PFSK-1 (cell line): ENCODE data around the gene MXI1.

Source experiments
- FOXP2 ChIP-seq: optimal IDR thresholded peaks from 2 replicates; pipeline ENCODE3; 2011; ENCODE audit warnings: borderline replicate concordance, control low read depth, inconsistent platforms; ENCODE audit not compliant: insufficient read depth; ENCODE audit errors: extremely low read length, extremely low read depth
- POLR2AphosphoS5 ChIP-seq: IDR thresholded peaks from 2 replicates; pipeline ENCODE4 v1.6.1; 2012; ENCODE audit warnings: low read depth, mild to moderate bottlenecking, control low read depth, low read length, moderate library complexity
- SIN3A ChIP-seq: IDR thresholded peaks from 2 replicates; pipeline ENCODE4 v1.6.1; 2012; ENCODE audit warnings: mild to moderate bottlenecking, low read length, moderate library complexity, borderline replicate concordance; ENCODE audit not compliant: insufficient read depth

DNA sequence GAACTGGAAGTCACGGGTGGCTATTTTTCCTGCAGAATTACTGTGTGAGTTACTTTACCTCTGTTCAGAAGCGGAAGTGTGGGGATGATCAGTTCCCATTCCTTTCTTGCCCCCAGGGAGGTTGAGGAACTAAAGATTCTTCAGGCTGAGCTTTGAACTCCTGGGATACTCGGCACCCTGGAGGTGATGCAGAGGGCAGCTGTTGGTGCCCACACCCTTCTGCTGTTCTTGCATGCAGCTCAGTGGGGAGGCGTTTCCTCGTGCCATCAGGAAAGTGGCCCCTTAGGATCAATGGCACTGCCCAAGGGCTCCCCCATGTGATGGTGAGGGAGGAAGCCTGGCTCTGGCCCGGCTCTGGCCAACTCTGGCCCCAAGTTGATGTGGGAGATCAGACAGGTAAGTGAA, 44.7 kb upstream of the MXI1 start:
- TF ChIP-seq SIN3A, result no peak
- no peak for TF ChIP-seq POLR2AphosphoS5
- no peak for TF ChIP-seq FOXP2
